ENCODE results near the gene ROCK2. TPM values are rescaled to one million over a fixed set of nuclear protein-coding genes. Genes with fewer than 3 reads are reported as not detected.

Gene ROCK2
- total RNA-seq, 1 experiment from 2014 or later, result 38.0 TPM

DNA sequence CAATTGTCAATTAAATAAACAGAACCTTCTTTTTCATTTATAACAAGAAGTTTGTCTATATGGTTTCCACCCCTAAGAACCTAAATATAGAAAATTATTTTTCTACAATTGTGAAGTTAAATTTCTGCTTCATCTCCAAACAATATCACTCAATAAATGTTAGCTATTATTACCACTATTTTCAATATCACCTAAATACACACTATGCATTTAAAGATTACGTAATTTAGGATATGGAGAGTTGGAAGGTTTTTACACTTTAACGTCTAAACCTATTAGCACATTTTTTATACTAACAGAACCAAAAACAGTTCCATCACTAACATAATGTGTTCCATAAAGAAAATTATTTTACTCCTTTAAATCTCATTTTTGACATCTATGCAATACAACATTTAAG lies 48.0 kb downstream of the ROCK2 start:
- no peak overlapping the region for H3K4me3 ChIP-seq
- no peak overlapping the region for H3K4me2 ChIP-seq
- DNase-seq, result no peak
- intact Hi-C loops (cut with micrococcal nuclease; ENCODE audit: unreplicated experiment), result no loop called here
- POLR2A ChIA-PET (ENCODE audit: unreplicated experiment), result no interaction called here
- H3K9me2 ChIP-seq (ENCODE audit: insufficient read depth), result no peaks in the 10 kb centered on the region
- H4K20me1 ChIP-seq (ENCODE audit: insufficient read depth), result peaks cover 33% of the 10 kb centered on the region
- peaks cover 87% of the 10 kb centered on the region for H3K79me2 ChIP-seq (ENCODE audit: low read depth)
- H3K9me3 ChIP-seq (ENCODE audit: insufficient read depth, low read depth), result no peaks in the 10 kb centered on the region
- peaks cover 12% of the 10 kb centered on the region; the same call in 1 of the 2 replicates for H3F3A ChIP-seq (ENCODE audit: insufficient read depth, low read depth)
- CTCF ChIA-PET, result interaction anchor here (0.6 kb wide), 1 partner anchor 142 kb away, joined by 3 read pairs; no protein-coding TSS in a partner anchor
- no TSS peak for BruUV-seq (replicated peaks)
- 0 out of 2 replicates have a peak, but pooled peaks cover 4% of the 10 kb centered on the region for H3K4me1 ChIP-seq (replicated peaks; ENCODE audit: insufficient read depth)
- TF ChIP-seq EZH2 (IDR thresholded peaks at IDR 0.05; ENCODE audit: low read depth), result no peak
- TF ChIP-seq, protein P1, sequence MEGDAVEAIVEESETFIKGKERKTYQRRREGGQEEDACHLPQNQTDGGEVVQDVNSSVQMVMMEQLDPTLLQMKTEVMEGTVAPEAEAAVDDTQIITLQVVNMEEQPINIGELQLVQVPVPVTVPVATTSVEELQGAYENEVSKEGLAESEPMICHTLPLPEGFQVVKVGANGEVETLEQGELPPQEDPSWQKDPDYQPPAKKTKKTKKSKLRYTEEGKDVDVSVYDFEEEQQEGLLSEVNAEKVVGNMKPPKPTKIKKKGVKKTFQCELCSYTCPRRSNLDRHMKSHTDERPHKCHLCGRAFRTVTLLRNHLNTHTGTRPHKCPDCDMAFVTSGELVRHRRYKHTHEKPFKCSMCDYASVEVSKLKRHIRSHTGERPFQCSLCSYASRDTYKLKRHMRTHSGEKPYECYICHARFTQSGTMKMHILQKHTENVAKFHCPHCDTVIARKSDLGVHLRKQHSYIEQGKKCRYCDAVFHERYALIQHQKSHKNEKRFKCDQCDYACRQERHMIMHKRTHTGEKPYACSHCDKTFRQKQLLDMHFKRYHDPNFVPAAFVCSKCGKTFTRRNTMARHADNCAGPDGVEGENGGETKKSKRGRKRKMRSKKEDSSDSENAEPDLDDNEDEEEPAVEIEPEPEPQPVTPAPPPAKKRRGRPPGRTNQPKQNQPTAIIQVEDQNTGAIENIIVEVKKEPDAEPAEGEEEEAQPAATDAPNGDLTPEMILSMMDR (conservative IDR thresholded peaks at IDR 0.05), result no peak
- no peak overlapping the region for H3K27ac ChIP-seq
- no peaks in the 10 kb centered on the region for H3K36me3 ChIP-seq (ENCODE audit: low read depth)
- H2AFZ ChIP-seq, result no peak overlapping the region
- H3K27me3 ChIP-seq (ENCODE audit: insufficient read depth, low read depth), result no peaks in the 10 kb centered on the region

DNA sequence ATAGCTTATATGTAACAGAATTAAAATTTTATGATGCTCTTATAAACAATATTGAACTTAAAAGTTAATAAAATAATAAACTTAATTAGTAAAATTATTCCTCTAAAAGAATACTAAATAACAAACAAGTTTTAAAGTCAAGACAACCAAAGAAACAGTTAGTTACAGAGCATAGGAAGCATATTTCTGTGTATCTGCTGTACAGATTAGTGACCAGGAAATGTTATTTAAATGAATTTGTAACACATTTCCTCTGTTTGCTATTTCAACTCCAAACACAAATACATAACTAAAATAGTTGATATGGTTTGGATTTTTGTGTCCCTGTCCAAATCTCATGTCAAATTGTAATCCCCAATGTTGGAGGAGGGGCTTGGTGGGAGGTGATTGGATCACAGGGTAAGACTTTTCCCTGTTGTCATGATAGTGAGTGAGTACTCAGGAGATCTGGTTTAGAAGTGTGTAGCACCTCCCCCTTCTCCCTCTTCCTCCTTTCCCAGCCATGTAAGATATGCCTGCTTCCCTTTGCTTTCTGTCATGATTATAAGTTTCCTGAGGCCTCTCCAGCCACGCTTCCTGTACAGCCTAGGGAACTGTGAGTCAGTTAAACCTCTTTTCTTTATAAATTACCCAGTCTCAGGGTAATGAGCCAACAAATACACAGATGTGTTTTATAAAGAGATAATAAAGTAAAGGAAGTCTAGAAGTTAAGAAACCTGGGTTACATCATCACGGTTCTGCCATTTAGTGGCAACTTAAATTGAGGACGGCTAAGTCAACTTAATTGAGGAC lies 51.8 kb downstream of the ROCK2 start:
- Histone ChIP-seq H3K36me3 (ENCODE audit: low read depth) (no peaks in the 10 kb centered on the region), H3K9me3 (ENCODE audit: insufficient read depth, low read depth) (no peaks in the 10 kb centered on the region; the same call in 1 of the 2 replicates), H3K4me3 (no peak overlapping the region), H3K4me1 (replicated peaks; ENCODE audit: insufficient read depth) (0 out of 2 replicates have a peak, but pooled peaks cover 4% of the 10 kb centered on the region), H3F3A (ENCODE audit: insufficient read depth, low read depth) (peaks cover 19% of the 10 kb centered on the region), H3K27me3 (ENCODE audit: insufficient read depth, low read depth) (no peaks in the 10 kb centered on the region), H4K20me1 (ENCODE audit: insufficient read depth) (peaks cover 44% of the 10 kb centered on the region), H3K27ac (peak overlapping the region; percentile 14; the same call in 1 of the 2 replicates), H3K4me2 (no peak overlapping the region), H3K79me2 (ENCODE audit: low read depth) (peaks cover 90% of the 10 kb centered on the region), H3K9me2 (ENCODE audit: insufficient read depth) (no peaks in the 10 kb centered on the region), H2AFZ (no peak overlapping the region)
- intact Hi-C loops (cut with micrococcal nuclease; ENCODE audit: unreplicated experiment), result no loop called here
- no TSS peak for BruUV-seq (replicated peaks)
- POLR2A ChIA-PET (ENCODE audit: unreplicated experiment), result no interaction called here
- TF ChIP-seq, protein P1 (conservative IDR thresholded peaks at IDR 0.05), result no peak
- no peak for TF ChIP-seq EZH2 (IDR thresholded peaks at IDR 0.05; ENCODE audit: low read depth)
- CTCF ChIA-PET, result no interaction called here
- DNase-seq, result no peak

DNA sequence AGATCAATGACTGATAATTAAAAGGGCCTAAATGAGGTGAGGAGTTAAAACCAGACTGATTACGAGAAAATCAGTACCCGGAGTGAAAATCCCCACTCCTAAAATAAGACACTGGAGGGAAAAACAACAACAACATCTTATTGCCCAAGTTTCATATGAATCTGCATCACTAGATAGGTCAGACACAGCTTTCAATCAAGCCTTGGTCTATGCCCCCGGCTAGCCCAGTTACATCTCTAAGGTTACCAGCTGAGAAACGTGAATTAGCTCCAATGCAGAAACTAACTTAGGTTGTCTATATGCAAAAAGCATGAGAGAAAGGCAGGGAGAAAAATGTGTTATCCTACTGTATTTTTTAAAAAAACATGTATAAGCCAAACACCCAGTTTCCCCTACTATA lies 53.7 kb downstream of the ROCK2 start:
- no peak for TF ChIP-seq EZH2 (IDR thresholded peaks at IDR 0.05; ENCODE audit: low read depth)
- no peak for DNase-seq
- 0 out of 2 replicates have a peak, but pooled peaks cover 4% of the 10 kb centered on the region for H3K4me1 ChIP-seq (replicated peaks; ENCODE audit: insufficient read depth)
- H3K9me3 ChIP-seq (ENCODE audit: insufficient read depth, low read depth), result no peaks in the 10 kb centered on the region; the same call in 1 of the 2 replicates
- no TSS peak for BruUV-seq (replicated peaks)
- H3K4me3 ChIP-seq, result no peak overlapping the region
- H3F3A ChIP-seq (ENCODE audit: insufficient read depth, low read depth), result peaks cover 22% of the 10 kb centered on the region
- H3K27me3 ChIP-seq (ENCODE audit: insufficient read depth, low read depth), result no peaks in the 10 kb centered on the region
- intact Hi-C loops (cut with micrococcal nuclease; ENCODE audit: unreplicated experiment), result no loop called here
- H3K79me2 ChIP-seq (ENCODE audit: low read depth), result peaks cover 91% of the 10 kb centered on the region
- no peak overlapping the region for H3K27ac ChIP-seq
- no peak overlapping the region for H2AFZ ChIP-seq
- H3K4me2 ChIP-seq, result no peak overlapping the region
- no peaks in the 10 kb centered on the region for H3K9me2 ChIP-seq (ENCODE audit: insufficient read depth)
- ChIA-PET CTCF (no interaction called here), POLR2A (ENCODE audit: unreplicated experiment) (no interaction called here)
- peaks cover 36% of the 10 kb centered on the region for H4K20me1 ChIP-seq (ENCODE audit: insufficient read depth)
- H3K36me3 ChIP-seq (ENCODE audit: low read depth), result peaks cover 2% of the 10 kb centered on the region

Measured in PC-9 (cell line).